PFSK-1 (cell line): ENCODE results near the gene STXBP5.

ENCODE experiments used
- POLR2AphosphoS5 ChIP-seq: IDR thresholded peaks from 2 replicates; pipeline ENCODE4 v1.6.1; 2012; ENCODE audit warnings: low read depth, mild to moderate bottlenecking, control low read depth, low read length, moderate library complexity
- SIN3A ChIP-seq: IDR thresholded peaks from 2 replicates; pipeline ENCODE4 v1.6.1; 2012; ENCODE audit warnings: mild to moderate bottlenecking, low read length, moderate library complexity, borderline replicate concordance; ENCODE audit not compliant: insufficient read depth
- TF ChIP-seq, protein P1 (sequence below), 2 experiments: IDR thresholded peaks; 2 replicates each; pipeline versions ENCODE4 v1.6.1 to v1.8.0; 2011 to 2012; ENCODE audit warnings: low read depth in 2 of 2, low read length in 2 of 2, control low read depth in 1 of 2, inconsistent platforms in 1 of 2, mild to moderate bottlenecking in 1 of 2, moderate library complexity in 1 of 2; ENCODE audit not compliant: insufficient read depth in 1 of 2

DNA sequence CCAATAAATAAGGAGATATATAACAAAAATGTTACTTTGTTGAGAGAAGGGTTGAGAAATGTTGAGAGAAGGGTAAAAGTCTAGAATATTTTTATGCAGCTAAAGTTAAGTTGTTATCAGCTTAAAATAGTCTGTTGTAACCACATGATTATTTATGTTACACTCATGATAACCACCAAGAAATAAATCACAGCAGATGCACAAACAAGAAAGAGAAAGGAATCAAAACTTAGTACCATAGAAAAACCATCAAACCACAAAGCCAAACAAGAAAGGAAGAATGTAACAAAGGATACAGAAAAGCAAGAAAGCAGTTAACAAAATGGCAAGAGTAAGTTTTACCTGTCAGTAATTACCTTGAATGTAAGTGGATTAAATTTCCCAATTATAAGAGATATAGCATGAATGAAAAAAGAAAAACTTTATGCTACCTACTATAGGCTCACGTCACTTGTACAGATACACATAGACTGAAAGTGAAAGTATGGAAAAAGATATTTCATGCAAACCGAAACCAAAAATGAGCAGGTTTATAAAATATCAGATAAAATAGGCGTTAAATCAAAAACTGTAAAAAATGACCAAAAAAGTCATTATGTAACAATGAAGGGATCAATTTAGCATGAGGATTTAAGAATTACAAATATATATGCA is 93.6 kb downstream of the STXBP5 start:
- TF ChIP-seq POLR2AphosphoS5 (no peak), SIN3A (no peak)
- TF ChIP-seq, protein P1, sequence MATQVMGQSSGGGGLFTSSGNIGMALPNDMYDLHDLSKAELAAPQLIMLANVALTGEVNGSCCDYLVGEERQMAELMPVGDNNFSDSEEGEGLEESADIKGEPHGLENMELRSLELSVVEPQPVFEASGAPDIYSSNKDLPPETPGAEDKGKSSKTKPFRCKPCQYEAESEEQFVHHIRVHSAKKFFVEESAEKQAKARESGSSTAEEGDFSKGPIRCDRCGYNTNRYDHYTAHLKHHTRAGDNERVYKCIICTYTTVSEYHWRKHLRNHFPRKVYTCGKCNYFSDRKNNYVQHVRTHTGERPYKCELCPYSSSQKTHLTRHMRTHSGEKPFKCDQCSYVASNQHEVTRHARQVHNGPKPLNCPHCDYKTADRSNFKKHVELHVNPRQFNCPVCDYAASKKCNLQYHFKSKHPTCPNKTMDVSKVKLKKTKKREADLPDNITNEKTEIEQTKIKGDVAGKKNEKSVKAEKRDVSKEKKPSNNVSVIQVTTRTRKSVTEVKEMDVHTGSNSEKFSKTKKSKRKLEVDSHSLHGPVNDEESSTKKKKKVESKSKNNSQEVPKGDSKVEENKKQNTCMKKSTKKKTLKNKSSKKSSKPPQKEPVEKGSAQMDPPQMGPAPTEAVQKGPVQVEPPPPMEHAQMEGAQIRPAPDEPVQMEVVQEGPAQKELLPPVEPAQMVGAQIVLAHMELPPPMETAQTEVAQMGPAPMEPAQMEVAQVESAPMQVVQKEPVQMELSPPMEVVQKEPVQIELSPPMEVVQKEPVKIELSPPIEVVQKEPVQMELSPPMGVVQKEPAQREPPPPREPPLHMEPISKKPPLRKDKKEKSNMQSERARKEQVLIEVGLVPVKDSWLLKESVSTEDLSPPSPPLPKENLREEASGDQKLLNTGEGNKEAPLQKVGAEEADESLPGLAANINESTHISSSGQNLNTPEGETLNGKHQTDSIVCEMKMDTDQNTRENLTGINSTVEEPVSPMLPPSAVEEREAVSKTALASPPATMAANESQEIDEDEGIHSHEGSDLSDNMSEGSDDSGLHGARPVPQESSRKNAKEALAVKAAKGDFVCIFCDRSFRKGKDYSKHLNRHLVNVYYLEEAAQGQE (IDR thresholded peaks at IDR 0.05; ENCODE audit: insufficient read depth in 1 of 2, low read depth in 2 of 2, low read length in 2 of 2) = no peak
